ENCODE data around the gene CAPZB.

The CAPZB gene

GRCh38 chr1:19337289-19337688 is 148.1 kb downstream of the CAPZB start:
- H3K4me1 Mint-ChIP-seq = peaks cover 6% of the 10 kb centered on the region
- no peak overlapping the region for H3K4me3 Mint-ChIP-seq
- peaks cover 11% of the 10 kb centered on the region for H3K36me3 Mint-ChIP-seq (ENCODE audit: low read depth)
- H3K27me3 Mint-ChIP-seq (ENCODE audit: low read depth) = no peaks in the 10 kb centered on the region
- no peak for TF ChIP-seq CTCF (IDR thresholded peaks at IDR 0.05; ENCODE audit: unreplicated experiment in 3 of 3)
- H3K27ac Mint-ChIP-seq = no peak overlapping the region
- no peaks in the 10 kb centered on the region for H3K9me3 Mint-ChIP-seq

- Mint-ChIP-seq H3K27me3 (ENCODE audit: low read depth) (no peaks in the 10 kb centered on the region), H3K4me1 (peaks cover 6% of the 10 kb centered on the region), H3K9me3 (no peaks in the 10 kb centered on the region), H3K4me3 (no peak overlapping the region), H3K27ac (no peak overlapping the region), H3K36me3 (ENCODE audit: low read depth) (peaks cover 11% of the 10 kb centered on the region)
- TF ChIP-seq CTCF (IDR thresholded peaks at IDR 0.05; ENCODE audit: unreplicated experiment in 3 of 3) = no peak
Measured at GRCh38 chr1:19336543-19336942, 148.8 kb downstream of the CAPZB start.

GRCh38 chr1:19333587-19334354 is 151.6 kb downstream of the CAPZB start:
- peaks cover 4% of the 10 kb centered on the region for H3K36me3 Mint-ChIP-seq (ENCODE audit: low read depth)
- H3K9me3 Mint-ChIP-seq = no peaks in the 10 kb centered on the region
- H3K27me3 Mint-ChIP-seq (ENCODE audit: low read depth) = no peaks in the 10 kb centered on the region
- no peaks in the 10 kb centered on the region for H3K4me1 Mint-ChIP-seq
- H3K4me3 Mint-ChIP-seq = no peak overlapping the region
- no peak overlapping the region for H3K27ac Mint-ChIP-seq
- no peak for TF ChIP-seq CTCF (IDR thresholded peaks at IDR 0.05; ENCODE audit: unreplicated experiment in 3 of 3)

- TF ChIP-seq CTCF (IDR thresholded peaks at IDR 0.05; ENCODE audit: unreplicated experiment in 3 of 3) = no peak
- Mint-ChIP-seq H3K27ac (no peak overlapping the region), H3K4me1 (no peaks in the 10 kb centered on the region), H3K4me3 (no peak overlapping the region), H3K36me3 (ENCODE audit: low read depth) (peaks cover 7% of the 10 kb centered on the region), H3K27me3 (ENCODE audit: low read depth) (no peaks in the 10 kb centered on the region), H3K9me3 (no peaks in the 10 kb centered on the region)
Measured at GRCh38 chr1:19332832-19333231, 152.5 kb downstream of the CAPZB start.

GRCh38 chr1:19331262-19331878 is 154.0 kb downstream of the CAPZB start:
- no peaks in the 10 kb centered on the region for H3K27me3 Mint-ChIP-seq (ENCODE audit: low read depth)
- H3K27ac Mint-ChIP-seq = no peak overlapping the region
- H3K36me3 Mint-ChIP-seq (ENCODE audit: low read depth) = peaks cover 12% of the 10 kb centered on the region
- no peaks in the 10 kb centered on the region for H3K9me3 Mint-ChIP-seq
- no peak overlapping the region for H3K4me3 Mint-ChIP-seq
- TF ChIP-seq CTCF (IDR thresholded peaks at IDR 0.05; ENCODE audit: unreplicated experiment in 3 of 3) = no peak
- H3K4me1 Mint-ChIP-seq = no peaks in the 10 kb centered on the region
